NCI-H2171 treated with DMSO at 0.1 percent for 48 hours (cell line): Measurements from ENCODE around the gene PRMT2.
"Not testable (repeated sequence)": the region's sequence is repeated elsewhere in the genome, so short reads cannot be mapped to it uniquely, and the experiment has no call there.

Experiments
- DNase-seq: peaks from one replicate; lab custom pipeline; 2025; lab: John Stamatoyannopoulos, UW

Gene PRMT2

DNA sequence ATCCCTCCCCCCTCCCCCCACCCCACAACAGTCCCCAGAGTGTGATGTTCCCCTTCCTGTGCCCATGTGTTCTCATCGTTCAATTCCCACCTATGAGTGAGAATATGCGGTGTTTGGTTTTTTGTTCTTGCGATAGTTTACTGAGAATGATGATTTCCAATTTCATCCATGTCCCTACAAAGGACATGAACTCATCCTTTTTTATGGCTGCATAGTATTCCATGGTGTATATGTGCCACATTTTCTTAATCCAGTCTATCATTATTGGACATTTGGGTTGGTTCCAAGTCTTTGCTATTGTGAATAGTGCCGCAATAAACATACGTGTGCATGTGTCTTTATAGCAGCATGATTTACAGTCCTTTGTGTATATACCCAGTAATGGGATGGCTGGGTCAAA lies 33.4 kb downstream of the PRMT2 start:
- not testable (repeated sequence) for DNase-seq

GRCh38 chr21:46674430-46675007 lies 39.0 kb downstream of the PRMT2 start:
- no peak for DNase-seq

DNA sequence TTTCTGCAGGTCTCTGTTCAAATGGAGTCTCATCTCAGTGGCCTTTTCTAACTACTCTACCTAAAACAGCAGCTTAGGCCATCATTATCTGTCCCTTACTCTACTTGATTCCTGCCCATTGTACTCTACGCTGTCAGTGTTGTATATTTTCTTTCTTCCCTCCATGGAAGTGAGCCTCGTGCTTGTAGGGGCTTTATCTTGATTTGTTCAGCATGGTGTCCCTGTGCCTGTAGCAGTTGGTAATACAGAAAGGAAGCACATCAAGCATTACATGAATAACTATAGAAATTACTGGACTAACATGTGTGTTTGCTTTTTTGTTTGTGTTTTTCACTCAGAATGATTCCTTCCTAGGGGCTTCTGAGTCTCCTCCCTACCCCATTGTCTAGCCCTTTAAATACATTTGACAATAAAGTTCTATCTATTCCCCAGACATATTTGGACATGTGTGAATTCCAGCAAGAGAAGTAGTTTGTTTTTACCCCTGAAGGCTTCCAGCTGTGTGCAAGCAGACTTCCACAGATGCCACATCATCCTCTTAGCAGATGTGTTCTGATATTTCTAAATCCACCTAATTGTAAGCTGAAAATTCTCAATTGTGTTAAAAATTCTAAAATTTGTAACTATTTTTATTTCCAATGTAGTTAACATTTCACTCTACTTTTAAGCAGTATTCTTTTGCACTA lies 40.3 kb downstream of the PRMT2 start:
- DNase-seq = no peak

DNA sequence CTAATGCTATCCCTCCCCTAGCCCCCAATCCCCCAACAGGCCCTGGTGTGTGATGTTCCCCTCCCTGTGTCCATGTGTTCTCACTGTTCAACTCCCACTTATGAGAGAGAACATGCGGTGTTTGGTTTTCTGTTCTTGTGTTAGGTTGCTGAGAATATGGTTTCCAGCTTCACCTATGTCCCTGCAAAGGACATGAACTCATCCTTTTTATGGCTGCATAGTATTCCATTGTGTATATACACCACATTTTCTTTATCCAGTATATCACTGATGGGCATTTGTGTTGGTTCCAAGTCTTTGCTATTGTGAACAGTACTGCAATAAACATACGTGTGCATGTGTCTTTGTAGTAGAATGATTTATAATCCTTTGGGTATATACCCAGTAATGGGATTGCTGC lies 41.1 kb downstream of the PRMT2 start:
- not testable (repeated sequence) for DNase-seq

DNA sequence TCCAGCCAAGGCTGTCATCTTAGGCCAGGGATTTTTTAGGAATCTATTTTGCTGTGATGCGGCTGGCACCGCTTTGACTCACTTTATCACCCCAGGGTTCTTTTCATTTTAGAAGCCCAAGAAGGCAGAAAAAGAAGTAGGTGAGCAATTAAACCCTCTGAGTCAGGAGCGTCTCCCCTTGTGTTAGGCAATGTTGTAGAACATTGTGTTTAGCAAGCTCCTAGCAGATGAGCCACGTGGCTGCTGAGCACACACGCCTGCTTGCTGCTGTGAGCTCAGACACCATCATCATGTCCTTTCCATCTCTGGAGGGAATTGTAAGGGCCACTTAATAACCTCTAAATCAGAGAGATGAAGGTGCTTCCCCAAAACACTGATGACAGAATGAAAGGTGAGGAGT lies 46.1 kb downstream of the PRMT2 start:
- DNase-seq = not testable (repeated sequence)

DNA sequence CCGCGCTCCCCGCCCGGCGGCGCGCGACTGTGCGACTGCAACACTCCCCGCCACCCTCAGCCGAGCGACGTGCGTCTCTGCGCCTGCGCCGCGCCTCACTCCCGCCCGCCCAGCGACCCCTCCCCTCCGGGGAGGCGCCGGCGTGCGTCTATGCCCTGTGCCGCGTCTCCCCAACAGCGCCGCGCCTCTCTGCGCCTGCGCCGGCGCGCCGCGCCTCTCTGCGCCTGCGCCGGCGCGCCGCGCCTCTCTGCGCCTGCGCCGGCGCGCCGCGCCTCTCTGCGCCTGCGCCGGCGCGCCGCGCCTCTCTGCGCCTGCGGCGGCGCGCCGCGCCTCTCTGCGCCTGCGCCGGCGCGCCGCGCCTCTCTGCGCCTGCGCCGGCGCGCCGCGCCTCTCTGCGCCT lies 63.2 kb downstream of the PRMT2 start:
- DNase-seq = not testable (repeated sequence)

DNA sequence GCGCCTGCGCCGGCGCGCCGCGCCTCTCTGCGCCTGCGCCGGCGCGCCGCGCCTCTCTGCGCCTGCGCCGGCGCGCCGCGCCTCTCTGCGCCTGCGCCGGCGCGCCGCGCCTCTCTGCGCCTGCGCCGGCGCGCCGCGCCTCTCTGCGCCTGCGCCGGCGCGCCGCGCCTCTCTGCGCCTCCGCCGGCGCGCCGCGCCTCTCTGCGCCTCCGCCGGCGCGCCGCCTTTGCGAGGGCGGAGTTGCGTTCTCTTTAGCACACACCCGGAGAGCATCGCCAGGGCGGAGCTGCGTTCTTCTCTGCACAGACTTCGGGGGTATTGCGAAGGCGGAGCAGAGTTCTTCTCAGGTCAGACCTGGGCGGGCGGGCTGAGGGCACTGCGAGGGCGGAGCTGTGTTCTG lies 63.6 kb downstream of the PRMT2 start:
- DNase-seq = not testable (repeated sequence)
